ENCODE data around the gene TWSG1. TPM values are rescaled to one million over a fixed set of nuclear protein-coding genes. Genes with fewer than 3 reads are reported as not detected.
A peak's percentile ranks its signal among the peaks of the same experiment; 100 is the strongest.

The TWSG1 gene
- total and polyA plus RNA-seq, 2 donors (not counting 3 experiments of a cell fraction or from before 2014, with no cell fraction given), result 52.4 to 57.4 TPM

DNA sequence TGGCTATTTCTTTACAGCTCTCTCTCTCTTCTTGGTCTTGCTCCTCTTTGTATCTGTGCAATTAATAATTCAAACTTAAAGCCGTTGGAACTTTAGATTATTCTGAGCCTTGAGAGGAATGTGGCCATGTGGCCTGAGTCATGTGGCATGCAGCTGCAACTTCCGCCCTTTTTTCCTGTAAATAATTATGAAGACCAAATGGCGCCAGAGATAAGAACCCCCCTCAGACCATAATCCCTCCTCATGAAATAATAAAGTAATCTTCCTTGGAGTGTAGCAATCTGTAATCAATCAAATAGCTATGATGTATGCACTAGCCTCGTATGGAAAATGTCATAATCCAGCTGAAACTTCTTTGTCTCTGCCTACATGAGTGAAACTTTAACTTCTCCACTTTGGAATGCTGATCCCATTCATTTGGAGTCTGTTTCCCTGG is 13.5 kb upstream of the TWSG1 start:
- peak; percentile 97 for DNase-seq (ENCODE audit: low read depth, low spot score)
- peaks cover 29% of the 10 kb centered on the region for H3K4me1 ChIP-seq (ENCODE audit: control insufficient read depth, extremely low read depth, insufficient read depth, low read length)
- CTCF ChIA-PET, result interaction anchor here (0.8 to 3.9 kb wide), 5 partner anchors 13 to 196 kb away, joined by 3 to 33 read pairs (median 4); partner anchors contain the start of gene TWSG1
- intact Hi-C loops (cut with micrococcal nuclease) (loop anchor here (1.0 kb wide), 2 partner anchors 13 to 184 kb away; partner anchors contain the start of gene TWSG1), dilution Hi-C loops (cut with MboI; ENCODE audit: extremely low pct_ligation_motif_present, low sequenced_read_pairs) (no loop called here)
- H3K36me3 ChIP-seq (ENCODE audit: control insufficient read depth in 2 of 2, extremely low read depth in 1 of 2, insufficient read depth in 2 of 2, low read length in 2 of 2), result no peaks in the 10 kb centered on the region
- no TSS peak for BruUV-seq (replicated peaks)
- H3K79me2 ChIP-seq (ENCODE audit: control insufficient read depth, insufficient read depth, low read length), result no peaks in the 10 kb centered on the region
- H2AFZ ChIP-seq (ENCODE audit: low read depth, low read length), result peak overlapping the region; percentile 33
- peak; percentile 92 for TF ChIP-seq POLR2AphosphoS5 (IDR thresholded peaks at IDR 0.05; ENCODE audit: insufficient read depth, low read depth, low read length)
- TF ChIP-seq FOS (IDR thresholded peaks at IDR 0.05; ENCODE audit: borderline replicate concordance, insufficient read depth, low read length), result peak; percentile 92
- TF ChIP-seq, protein P1, sequence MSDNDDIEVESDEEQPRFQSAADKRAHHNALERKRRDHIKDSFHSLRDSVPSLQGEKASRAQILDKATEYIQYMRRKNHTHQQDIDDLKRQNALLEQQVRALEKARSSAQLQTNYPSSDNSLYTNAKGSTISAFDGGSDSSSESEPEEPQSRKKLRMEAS (IDR thresholded peaks at IDR 0.05; ENCODE audit: insufficient read depth, insufficient read length), result peak; percentile 83
- peak; percentile 48 for TF ChIP-seq POLR2A (IDR thresholded peaks at IDR 0.05; ENCODE audit: low read depth, low read length)
- TF ChIP-seq GATA2 (IDR thresholded peaks at IDR 0.05; ENCODE audit: insufficient read depth, insufficient read length, low read depth, low read length), result peak; percentile 95
- peak; percentile 74 for TF ChIP-seq MYC (IDR thresholded peaks at IDR 0.05; ENCODE audit: low read depth, low read length)
- TF ChIP-seq, protein P2, sequence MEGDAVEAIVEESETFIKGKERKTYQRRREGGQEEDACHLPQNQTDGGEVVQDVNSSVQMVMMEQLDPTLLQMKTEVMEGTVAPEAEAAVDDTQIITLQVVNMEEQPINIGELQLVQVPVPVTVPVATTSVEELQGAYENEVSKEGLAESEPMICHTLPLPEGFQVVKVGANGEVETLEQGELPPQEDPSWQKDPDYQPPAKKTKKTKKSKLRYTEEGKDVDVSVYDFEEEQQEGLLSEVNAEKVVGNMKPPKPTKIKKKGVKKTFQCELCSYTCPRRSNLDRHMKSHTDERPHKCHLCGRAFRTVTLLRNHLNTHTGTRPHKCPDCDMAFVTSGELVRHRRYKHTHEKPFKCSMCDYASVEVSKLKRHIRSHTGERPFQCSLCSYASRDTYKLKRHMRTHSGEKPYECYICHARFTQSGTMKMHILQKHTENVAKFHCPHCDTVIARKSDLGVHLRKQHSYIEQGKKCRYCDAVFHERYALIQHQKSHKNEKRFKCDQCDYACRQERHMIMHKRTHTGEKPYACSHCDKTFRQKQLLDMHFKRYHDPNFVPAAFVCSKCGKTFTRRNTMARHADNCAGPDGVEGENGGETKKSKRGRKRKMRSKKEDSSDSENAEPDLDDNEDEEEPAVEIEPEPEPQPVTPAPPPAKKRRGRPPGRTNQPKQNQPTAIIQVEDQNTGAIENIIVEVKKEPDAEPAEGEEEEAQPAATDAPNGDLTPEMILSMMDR (IDR thresholded peaks at IDR 0.05; ENCODE audit: extremely low read depth in 1 of 2, insufficient read depth in 1 of 2, low read depth in 1 of 2, low read length in 2 of 2), result no peak
- peak; percentile 91 for TF ChIP-seq JUN (IDR thresholded peaks at IDR 0.05; ENCODE audit: borderline replicate concordance, insufficient read depth, insufficient read length, low read depth)
- no peak for TF ChIP-seq EZH2 (IDR thresholded peaks at IDR 0.05; ENCODE audit: borderline replicate concordance, low read depth, low read length, severe bottlenecking)
- no peaks in the 10 kb centered on the region for H3K9me1 ChIP-seq (replicated peaks; ENCODE audit: control insufficient read depth, extremely low read depth, insufficient read depth, low read length)
- peak overlapping the region; percentile 51 for H3K4me2 ChIP-seq (ENCODE audit: insufficient read depth, low read length)
- POLR2A ChIA-PET, result interaction anchor here (1.5 to 1.6 kb wide), 3 partner anchors 10 to 45 kb away, joined by 3 to 12 read pairs (median 6); partner anchors contain the start of gene TWSG1
- H3K4me3 ChIP-seq (replicated peaks in 1 of 3; ENCODE audit: insufficient read depth in 1 of 3, low read depth in 1 of 3, low read length in 3 of 3), result no peak overlapping the region
- H3K9ac ChIP-seq (replicated peaks; ENCODE audit: extremely low read depth, insufficient read depth, low read length), result peak overlapping the region; percentile 55
- H3K27me3 ChIP-seq (ENCODE audit: control insufficient read depth in 2 of 2, insufficient read depth in 2 of 2, low read length in 2 of 2), result no peaks in the 10 kb centered on the region
- peak; percentile 87 for FAIRE-seq
- no peaks in the 10 kb centered on the region for H4K20me1 ChIP-seq (replicated peaks; ENCODE audit: control insufficient read depth, extremely low read depth, insufficient read depth, low read length)
- no peaks in the 10 kb centered on the region for H3K9me3 ChIP-seq (replicated peaks; ENCODE audit: control insufficient read depth, insufficient read depth, low read length)
- peak overlapping the region; percentile 95 for H3K27ac ChIP-seq (ENCODE audit: insufficient read depth, low read depth, low read length)
